ENCODE results near the gene TNRC18.

Gene TNRC18

GRCh38 chr7:5345671-5346070 lies 78.0 kb downstream of the TNRC18 start:
- no peaks in the 10 kb centered on the region for H3K27me3 ChIP-seq (ENCODE audit: insufficient read depth, low read length)
- no peak overlapping the region for H2AFZ ChIP-seq (ENCODE audit: low read length)
- no peak overlapping the region for H3K4me2 ChIP-seq (ENCODE audit: low read length)
- H3F3A ChIP-seq (ENCODE audit: insufficient read depth, low read length): no peaks in the 10 kb centered on the region
- no peaks in the 10 kb centered on the region for H3K4me1 ChIP-seq (ENCODE audit: insufficient read depth, low read length, severe bottlenecking)
- H3K4me3 ChIP-seq (ENCODE audit: low read depth, low read length, poor library complexity, severe bottlenecking): no peak overlapping the region
- H3K36me3 ChIP-seq (ENCODE audit: insufficient read depth, low read length): peaks cover 40% of the 10 kb centered on the region
- TF ChIP-seq CTCF (IDR thresholded peaks at IDR 0.05; ENCODE audit: low read length): no peak
- no peak for TF ChIP-seq EZH2 (IDR thresholded peaks at IDR 0.05; ENCODE audit: borderline replicate concordance, low read length)
- H3K9me3 ChIP-seq (ENCODE audit: low read length): peaks cover 10% of the 10 kb centered on the region
- H3K9me2 ChIP-seq (ENCODE audit: low read depth, low read length): no peaks in the 10 kb centered on the region
- no peaks in the 10 kb centered on the region for H4K20me1 ChIP-seq (ENCODE audit: insufficient read depth, low read length)
- H3K9ac ChIP-seq (ENCODE audit: low read length): no peak overlapping the region
- no peak overlapping the region for H3K27ac ChIP-seq (ENCODE audit: low read depth, low read length, poor library complexity, severe bottlenecking)
- no peaks in the 10 kb centered on the region for H3K79me2 ChIP-seq (ENCODE audit: insufficient read depth, low read length)

- no peaks in the 10 kb centered on the region for H3K4me1 ChIP-seq (ENCODE audit: insufficient read depth, low read length, severe bottlenecking)
- H3K4me2 ChIP-seq (ENCODE audit: low read length): no peak overlapping the region
- no peaks in the 10 kb centered on the region for H3F3A ChIP-seq (ENCODE audit: insufficient read depth, low read length)
- no peak overlapping the region for H3K27ac ChIP-seq (ENCODE audit: low read depth, low read length, poor library complexity, severe bottlenecking)
- no peak overlapping the region for H2AFZ ChIP-seq (ENCODE audit: low read length)
- H3K9me2 ChIP-seq (ENCODE audit: low read depth, low read length): no peaks in the 10 kb centered on the region
- no peak overlapping the region for H3K4me3 ChIP-seq (ENCODE audit: low read depth, low read length, poor library complexity, severe bottlenecking)
- H3K27me3 ChIP-seq (ENCODE audit: insufficient read depth, low read length): no peaks in the 10 kb centered on the region
- no peak overlapping the region for H3K9ac ChIP-seq (ENCODE audit: low read length)
- H3K9me3 ChIP-seq (ENCODE audit: low read length): peaks cover 10% of the 10 kb centered on the region
- no peaks in the 10 kb centered on the region for H4K20me1 ChIP-seq (ENCODE audit: insufficient read depth, low read length)
- peaks cover 44% of the 10 kb centered on the region for H3K36me3 ChIP-seq (ENCODE audit: insufficient read depth, low read length)
- H3K79me2 ChIP-seq (ENCODE audit: insufficient read depth, low read length): no peaks in the 10 kb centered on the region
- TF ChIP-seq CTCF (IDR thresholded peaks at IDR 0.05; ENCODE audit: low read length) (no peak), EZH2 (IDR thresholded peaks at IDR 0.05; ENCODE audit: borderline replicate concordance, low read length) (no peak)
Measured at GRCh38 chr7:5345171-5345570, 78.5 kb downstream of the TNRC18 start.

DNA sequence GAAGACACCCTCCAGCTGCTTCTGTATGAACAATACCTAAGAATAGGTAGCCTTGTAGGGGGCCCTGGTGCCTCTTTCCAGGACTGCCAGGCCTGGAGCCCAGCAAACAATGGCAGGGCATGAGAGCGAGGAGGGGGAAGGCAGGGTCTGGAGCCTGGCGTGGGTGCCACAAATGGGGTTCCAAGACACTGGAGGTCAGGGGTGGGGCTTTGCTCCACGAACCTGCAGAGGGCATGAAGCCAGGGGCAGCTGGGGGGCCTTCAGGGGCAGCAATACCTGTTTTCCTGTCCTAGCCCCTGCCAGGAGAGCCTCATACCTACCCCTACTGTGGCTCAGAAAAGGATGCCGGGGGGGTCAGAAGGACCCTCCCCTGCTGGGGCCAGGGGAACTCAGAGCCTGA lies 79.3 kb downstream of the TNRC18 start:
- Histone ChIP-seq H3K79me2 (ENCODE audit: insufficient read depth, low read length) (no peaks in the 10 kb centered on the region), H3K4me3 (ENCODE audit: low read depth, low read length, poor library complexity, severe bottlenecking) (no peak overlapping the region), H3F3A (ENCODE audit: insufficient read depth, low read length) (no peaks in the 10 kb centered on the region), H2AFZ (ENCODE audit: low read length) (no peak overlapping the region), H3K27me3 (ENCODE audit: insufficient read depth, low read length) (no peaks in the 10 kb centered on the region), H3K9me2 (ENCODE audit: low read depth, low read length) (no peaks in the 10 kb centered on the region), H4K20me1 (ENCODE audit: insufficient read depth, low read length) (no peaks in the 10 kb centered on the region), H3K4me1 (ENCODE audit: insufficient read depth, low read length, severe bottlenecking) (no peaks in the 10 kb centered on the region), H3K9ac (ENCODE audit: low read length) (no peak overlapping the region), H3K36me3 (ENCODE audit: insufficient read depth, low read length) (peaks cover 51% of the 10 kb centered on the region), H3K4me2 (ENCODE audit: low read length) (no peak overlapping the region), H3K9me3 (ENCODE audit: low read length) (peaks cover 10% of the 10 kb centered on the region), H3K27ac (ENCODE audit: low read depth, low read length, poor library complexity, severe bottlenecking) (no peak overlapping the region)
- TF ChIP-seq EZH2 (IDR thresholded peaks at IDR 0.05; ENCODE audit: borderline replicate concordance, low read length): no peak
- no peak for TF ChIP-seq CTCF (IDR thresholded peaks at IDR 0.05; ENCODE audit: low read length)
